ENCODE results near the gene UTS2. TPM values are rescaled to one million over a fixed set of nuclear protein-coding genes. Genes with fewer than 3 reads are reported as not detected.

Gene UTS2
- total and polyA plus RNA-seq, 2 of the 4 experiments (the other 2 are of a cell fraction) = not detected

- ChIA-PET CTCF (interaction anchor here (0.6 kb wide), 1 partner anchor 15 kb away, joined by 3 read pairs; no protein-coding TSS in a partner anchor), POLR2A (ENCODE audit: unreplicated experiment) (no interaction called here)
- peaks cover 15% of the 10 kb centered on the region for H3K36me3 ChIP-seq (ENCODE audit: control insufficient read depth, insufficient read depth, low read length)
- TF ChIP-seq FOS (IDR thresholded peaks at IDR 0.05; ENCODE audit: low read depth, low read length) (no peak), CTCF (conservative IDR thresholded peaks at IDR 0.05; ENCODE audit: low read depth, low read length) (no peak), SMC3 (IDR thresholded peaks at IDR 0.05; ENCODE audit: low read depth, low read length) (no peak), ELK1 (IDR thresholded peaks at IDR 0.05; ENCODE audit: borderline replicate concordance, low read depth, low read length) (no peak), POLR2A (IDR thresholded peaks at IDR 0.05; ENCODE audit: low read depth, low read length) (no peak), CHD1 (IDR thresholded peaks at IDR 0.05; ENCODE audit: low read depth, low read length) (no peak), BHLHE40 (IDR thresholded peaks at IDR 0.05; ENCODE audit: low read depth, low read length) (no peak), RAD21 (IDR thresholded peaks at IDR 0.05; ENCODE audit: low read length) (no peak), NFE2L2 (IDR thresholded peaks at IDR 0.05; ENCODE audit: low read depth, low read length) (no peak), RCOR1 (IDR thresholded peaks at IDR 0.05; ENCODE audit: insufficient replicate concordance, low read length) (no peak), MAFK (IDR thresholded peaks at IDR 0.05; ENCODE audit: low read depth, low read length) (no peak), MAZ (IDR thresholded peaks at IDR 0.05; ENCODE audit: borderline replicate concordance, low read depth, low read length) (no peak), CEBPB (IDR thresholded peaks at IDR 0.05; ENCODE audit: low read depth, low read length) (no peak), MXI1 (IDR thresholded peaks at IDR 0.05; ENCODE audit: borderline replicate concordance, low read depth, low read length) (no peak)
- H2AK9ac ChIP-seq (replicated peaks; ENCODE audit: low read depth, low read length, poor library complexity) = no peak overlapping the region
- H3K79me1 ChIP-seq (ENCODE audit: low read depth in 1 of 2, low read length in 2 of 2) = no peaks in the 10 kb centered on the region
- H4K20me1 ChIP-seq (ENCODE audit: insufficient read depth, low read length) = no peaks in the 10 kb centered on the region
- H3K27ac ChIP-seq (ENCODE audit: insufficient read depth, low read length) = no peak overlapping the region
- H3K4ac ChIP-seq (ENCODE audit: low read depth, low read length) = no peak overlapping the region
- no peak overlapping the region for H4K8ac ChIP-seq (ENCODE audit: low read depth in 2 of 2, low read length in 2 of 2)
- no peak overlapping the region for H3K4me3 ChIP-seq (ENCODE audit: insufficient read depth, low read depth, low read length)
- in situ Hi-C loops (cut with MboI; ENCODE audit: low sequenced_read_pairs) (no loop called here), intact Hi-C loops (cut with micrococcal nuclease) (no loop called here), dilution Hi-C loops (cut with HindIII; ENCODE audit: low sequenced_read_pairs, unreplicated experiment) (no loop called here)
- H4K91ac ChIP-seq (ENCODE audit: insufficient read depth, low read depth, low read length) = no peak overlapping the region
- no peaks in the 10 kb centered on the region for H3K27me3 ChIP-seq (ENCODE audit: control insufficient read depth, insufficient read depth, low read length)
- ATAC-seq (ENCODE audit: low read depth) = no peak
- H3K14ac ChIP-seq (replicated peaks; ENCODE audit: low read depth, low read length) = no peak overlapping the region
- no peak overlapping the region for H4K5ac ChIP-seq (ENCODE audit: low read depth, low read length)
- H3K18ac ChIP-seq (ENCODE audit: low read depth, low read length) = no peak overlapping the region
- H3K4me2 ChIP-seq (ENCODE audit: low read depth, low read length) = no peak overlapping the region
- no peak overlapping the region for H2BK20ac ChIP-seq (ENCODE audit: low read depth, low read length)
- H2BK15ac ChIP-seq (ENCODE audit: low read depth, low read length) = no peak overlapping the region
- H2BK120ac ChIP-seq (ENCODE audit: low read depth, low read length) = no peak overlapping the region
- no peak overlapping the region for H3K23ac ChIP-seq (ENCODE audit: low read depth, low read length)
- no peaks in the 10 kb centered on the region for H3K9me1 ChIP-seq (ENCODE audit: insufficient read depth, low read length)
- no peak for DNase-seq
- BruUV-seq (replicated peaks) = no TSS peak
- H3K9ac ChIP-seq (ENCODE audit: low read depth, low read length) = no peak overlapping the region
- H3K56ac ChIP-seq (ENCODE audit: extremely low read depth, insufficient read depth, low read length) = no peak overlapping the region
- no peak overlapping the region for H2AK5ac ChIP-seq (ENCODE audit: low read depth, low read length)
- H3K9me3 ChIP-seq (ENCODE audit: control insufficient read depth, insufficient read depth, low read length) = no peaks in the 10 kb centered on the region; the same call in 1 of the 2 replicates
- no peaks in the 10 kb centered on the region for H3K4me1 ChIP-seq (ENCODE audit: control insufficient read depth, insufficient read depth, low read length)
- no peak overlapping the region for H2BK5ac ChIP-seq (ENCODE audit: low read depth, low read length, poor library complexity, severe bottlenecking)
- no peak overlapping the region for H2AFZ ChIP-seq (replicated peaks; ENCODE audit: low read length, poor library complexity)
Measured at GRCh38 chr1:7833035-7833434, 19.8 kb downstream of the UTS2 start.
